Measurements from ENCODE around the gene MAP4. TPM values are rescaled to one million over a fixed set of nuclear protein-coding genes. Genes with fewer than 3 reads are reported as not detected.

The MAP4 gene
- polyA plus RNA-seq, 2 of the 4 experiments (the other 2 are of a cell fraction), result 77.7 to 98.5 TPM

- TF ChIP-seq, protein P1, sequence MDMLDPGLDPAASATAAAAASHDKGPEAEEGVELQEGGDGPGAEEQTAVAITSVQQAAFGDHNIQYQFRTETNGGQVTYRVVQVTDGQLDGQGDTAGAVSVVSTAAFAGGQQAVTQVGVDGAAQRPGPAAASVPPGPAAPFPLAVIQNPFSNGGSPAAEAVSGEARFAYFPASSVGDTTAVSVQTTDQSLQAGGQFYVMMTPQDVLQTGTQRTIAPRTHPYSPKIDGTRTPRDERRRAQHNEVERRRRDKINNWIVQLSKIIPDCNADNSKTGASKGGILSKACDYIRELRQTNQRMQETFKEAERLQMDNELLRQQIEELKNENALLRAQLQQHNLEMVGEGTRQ (IDR thresholded peaks at IDR 0.05), result no peak
- TF ChIP-seq CBX8 (IDR thresholded peaks at IDR 0.05), result no peak
Measured at GRCh38 chr3:47865192-47865591, 151.0 kb downstream of the MAP4 start (continued).

GRCh38 chr3:47863391-47864128 is 152.7 kb downstream of the MAP4 start:
- H3K4me3 ChIP-seq, result no peak overlapping the region
- H3K9me3 ChIP-seq, result no peaks in the 10 kb centered on the region
- no peaks in the 10 kb centered on the region for H3K4me1 ChIP-seq
- ATAC-seq (no peak), FAIRE-seq (no peak), DNase-seq (ENCODE audit: low read depth in 1 of 2, low spot score in 1 of 2) (no peak)
- H3K27ac ChIP-seq, result no peak overlapping the region
- WGBS (ENCODE audit: missing lambda C conversion rate), result 86% methylated on average over 11 of the region's 12 CpGs
- ChIA-PET POLR2A (no interaction called here), CTCF (interaction anchor here (0.8 kb wide), 1 partner anchor 13 kb away, joined by 3 read pairs; no protein-coding TSS in a partner anchor)
- H3K4me2 ChIP-seq, result no peak overlapping the region
- TF ChIP-seq ZFP36 (IDR thresholded peaks at IDR 0.05; ENCODE audit: borderline replicate concordance, partially characterized antibody), result no peak
- TF ChIP-seq RARB (CRISPR knock-in tag; IDR thresholded peaks at IDR 0.05), result no peak
- TF ChIP-seq KDM5A (IDR thresholded peaks at IDR 0.05), result no peak

DNA sequence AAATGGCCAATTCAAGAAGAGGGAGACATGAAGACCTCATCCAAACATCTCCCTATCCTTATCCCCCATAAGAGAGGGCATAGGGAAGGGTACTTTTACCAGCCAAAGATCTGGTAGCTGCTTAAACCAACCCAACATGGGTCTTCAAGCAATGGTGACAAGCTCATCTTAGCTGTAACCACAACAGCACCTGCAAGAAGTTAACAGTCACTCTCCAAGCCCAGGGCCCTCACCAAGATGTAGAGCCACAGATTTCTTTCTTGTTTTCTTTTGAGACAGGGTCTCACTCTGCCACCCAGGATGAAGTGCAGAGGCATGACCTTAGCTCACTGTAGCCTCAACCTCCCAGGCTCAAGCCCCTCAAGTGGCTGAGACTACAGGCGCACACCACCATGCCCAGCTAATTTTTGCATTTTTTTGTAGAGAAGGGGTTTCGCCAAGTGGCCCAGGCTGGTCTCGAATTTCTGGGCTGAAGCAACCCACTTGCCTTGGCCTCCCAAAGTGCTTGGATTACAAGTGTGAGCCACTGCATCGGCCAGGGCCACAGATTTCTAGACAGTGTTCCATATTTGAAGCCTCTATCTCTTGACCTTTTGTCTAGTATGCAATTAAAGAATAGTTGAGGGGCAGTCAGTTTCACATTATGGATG is 156.1 kb downstream of the MAP4 start:
- H3K4me2 ChIP-seq, result no peak overlapping the region
- CTCF ChIA-PET, result interaction anchor here (1.1 to 2.9 kb wide), 4 partner anchors 10 to 292 kb away, joined by 3 to 9 read pairs (median 4); no protein-coding TSS in a partner anchor
- WGBS (ENCODE audit: missing lambda C conversion rate), result 94% methylated on average over 4 of the region's 4 CpGs
- ATAC-seq, result no peak
- TF ChIP-seq BCL3 (IDR thresholded peaks at IDR 0.05), result no peak
- TF ChIP-seq ESRRA (IDR thresholded peaks at IDR 0.05; ENCODE audit: borderline replicate concordance, low read length), result no peak
- TF ChIP-seq, protein P1 (IDR thresholded peaks at IDR 0.05), result no peak
- TF ChIP-seq HEYL (CRISPR knock-in tag; IDR thresholded peaks at IDR 0.05), result no peak
- TF ChIP-seq TP53 (CRISPR knock-in tag; IDR thresholded peaks at IDR 0.05), result no peak
- no peak for TF ChIP-seq EHF (CRISPR knock-in tag; IDR thresholded peaks at IDR 0.05)
- no peak for TF ChIP-seq JUN (IDR thresholded peaks at IDR 0.05)
- TF ChIP-seq ZFP36 (IDR thresholded peaks at IDR 0.05; ENCODE audit: borderline replicate concordance, partially characterized antibody), result no peak
- no peak for TF ChIP-seq E2F6 (IDR thresholded peaks at IDR 0.05; ENCODE audit: borderline replicate concordance, low read depth)
- TF ChIP-seq HOXB13 (CRISPR knock-in tag; IDR thresholded peaks at IDR 0.05; ENCODE audit: low read depth), result no peak
- no peak for TF ChIP-seq RFX5 (IDR thresholded peaks at IDR 0.05)
- TF ChIP-seq, protein P2, sequence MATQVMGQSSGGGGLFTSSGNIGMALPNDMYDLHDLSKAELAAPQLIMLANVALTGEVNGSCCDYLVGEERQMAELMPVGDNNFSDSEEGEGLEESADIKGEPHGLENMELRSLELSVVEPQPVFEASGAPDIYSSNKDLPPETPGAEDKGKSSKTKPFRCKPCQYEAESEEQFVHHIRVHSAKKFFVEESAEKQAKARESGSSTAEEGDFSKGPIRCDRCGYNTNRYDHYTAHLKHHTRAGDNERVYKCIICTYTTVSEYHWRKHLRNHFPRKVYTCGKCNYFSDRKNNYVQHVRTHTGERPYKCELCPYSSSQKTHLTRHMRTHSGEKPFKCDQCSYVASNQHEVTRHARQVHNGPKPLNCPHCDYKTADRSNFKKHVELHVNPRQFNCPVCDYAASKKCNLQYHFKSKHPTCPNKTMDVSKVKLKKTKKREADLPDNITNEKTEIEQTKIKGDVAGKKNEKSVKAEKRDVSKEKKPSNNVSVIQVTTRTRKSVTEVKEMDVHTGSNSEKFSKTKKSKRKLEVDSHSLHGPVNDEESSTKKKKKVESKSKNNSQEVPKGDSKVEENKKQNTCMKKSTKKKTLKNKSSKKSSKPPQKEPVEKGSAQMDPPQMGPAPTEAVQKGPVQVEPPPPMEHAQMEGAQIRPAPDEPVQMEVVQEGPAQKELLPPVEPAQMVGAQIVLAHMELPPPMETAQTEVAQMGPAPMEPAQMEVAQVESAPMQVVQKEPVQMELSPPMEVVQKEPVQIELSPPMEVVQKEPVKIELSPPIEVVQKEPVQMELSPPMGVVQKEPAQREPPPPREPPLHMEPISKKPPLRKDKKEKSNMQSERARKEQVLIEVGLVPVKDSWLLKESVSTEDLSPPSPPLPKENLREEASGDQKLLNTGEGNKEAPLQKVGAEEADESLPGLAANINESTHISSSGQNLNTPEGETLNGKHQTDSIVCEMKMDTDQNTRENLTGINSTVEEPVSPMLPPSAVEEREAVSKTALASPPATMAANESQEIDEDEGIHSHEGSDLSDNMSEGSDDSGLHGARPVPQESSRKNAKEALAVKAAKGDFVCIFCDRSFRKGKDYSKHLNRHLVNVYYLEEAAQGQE (IDR thresholded peaks at IDR 0.05), result no peak
- no peak for TF ChIP-seq HDAC2 (IDR thresholded peaks at IDR 0.05)
- TF ChIP-seq NR3C1 (IDR thresholded peaks at IDR 0.05), result no peak
- no peak for FAIRE-seq
- no peaks in the 10 kb centered on the region for H3K9me3 ChIP-seq
- no peaks in the 10 kb centered on the region for H3K4me1 ChIP-seq
- H3K27ac ChIP-seq, result no peak overlapping the region
- POLR2A ChIA-PET, result no interaction called here
- no peak overlapping the region for H3K4me3 ChIP-seq
- DNase-seq (ENCODE audit: low read depth in 1 of 2, low spot score in 1 of 2), result no peak

Measured in A549 (cell line).